Kidney (tissue), 14 donors: ENCODE results near the gene PAX5. TPM values are rescaled to one million over a fixed set of nuclear protein-coding genes. Genes with fewer than 3 reads are reported as not detected.
A peak's percentile ranks its signal among the peaks of the same experiment; 100 is the strongest.

Experiments used
- DNase-seq, 5 donors: peaks; one replicate each; pipeline ENCODE4 v3.0.0-alpha.2; 2013 to 2020
- FAIRE-seq: peaks from 2 replicates; lab custom pipeline; 2012; peaks lifted over from hg19 to GRCh38; lab: Jason Lieb, UNC
- H3K27ac ChIP-seq, 2 donors: one replicate each; pipeline ENCODE4 v1.7.0; 2013; ENCODE audit warnings: low read depth in 2 of 2, low read length in 2 of 2, inconsistent platforms in 1 of 2
- H3K27me3 ChIP-seq: one replicate; pipeline ENCODE4 v1.7.1; 2013; ENCODE audit warnings: low read length, inconsistent platforms; ENCODE audit not compliant: control insufficient read depth, insufficient read depth
- H3K36me3 ChIP-seq, 3 donors: one replicate each; pipeline versions ENCODE4 v1.7.0 to v1.7.1; 2013; ENCODE audit warnings: low read length in 3 of 3, control low read depth in 1 of 3, inconsistent platforms in 1 of 3; ENCODE audit not compliant: insufficient read depth in 3 of 3, control insufficient read depth in 2 of 3
- H3K4me1 ChIP-seq, 3 donors: one replicate each; pipeline versions ENCODE4 v1.7.0 to v1.7.1; 2013; ENCODE audit warnings: low read length in 3 of 3, inconsistent platforms in 1 of 3, low read depth in 1 of 3; ENCODE audit not compliant: control insufficient read depth in 2 of 3, insufficient read depth in 2 of 3
- H3K4me3 ChIP-seq, 3 donors: one replicate each; pipeline versions ENCODE4 v1.7.0 to v1.8.1; 2013; ENCODE audit warnings: low read length in 3 of 3, control low read depth in 1 of 3, inconsistent platforms in 1 of 3
- H3K9ac ChIP-seq, 3 donors: one replicate each; pipeline versions ENCODE4 v1.7.0 to v1.7.1; 2013; ENCODE audit warnings: low read length in 3 of 3, control low read depth in 1 of 3, inconsistent platforms in 1 of 3
- H3K9me3 ChIP-seq, 3 donors: one replicate each; pipeline versions ENCODE4 v1.7.0 to v1.7.1; 2013; ENCODE audit warnings: low read length in 3 of 3, control low read depth in 1 of 3, inconsistent platforms in 1 of 3; ENCODE audit not compliant: control insufficient read depth in 2 of 3, insufficient read depth in 1 of 3
- CTCF ChIP-seq: IDR thresholded peaks from 3 replicates; pipeline ENCODE4 v1.5.1; 2012; ENCODE audit warnings: mild to moderate bottlenecking, moderate library complexity, borderline replicate concordance; ENCODE audit not compliant: insufficient read depth; ENCODE audit errors: extremely low read depth
- intact Hi-C: fragments of 100-400 bp; cut with DNase I; formaldehyde crosslinking; loops from one replicate; pipeline ENCODE4 v1.11.1; 2022
- polyA plus RNA-seq: library from polyadenylated mRNA; stranded (reverse); fragments of 350-450 nt; fragmentation: Illumina TruSeq; extraction: RNeasy Lipid Tissue Mini Kit (QIAGEN cat#74804); gene quantifications from one replicate; pipeline ENCODE4 v1.2.3, GENCODE V29; 2014; ENCODE audit warnings: low read depth, low replicate concordance; ENCODE audit not compliant: insufficient read depth
- total RNA-seq: library from RNA; stranded (reverse); fragmentation: NEBNext Ultra II Directional; extraction: Animal tissue kit (Norgen Biotek cat#: 25700); gene quantifications from one replicate; pipeline ENCODE4 v1.2.1, GENCODE V29; 2021
- donor health status: control.
- donor health status: control.
- donor health status: control.
- donor health status: control.
- donor health status: control.
- donor health status: DM: yes; HTN: yes; CAD: no.
- donor health status: Normal renal cell carcinoma (clear cell type).

PAX5 gene
- total and polyA plus RNA-seq, 2 donors from 2014 or later: 2.7 TPM; not detected in 1

GRCh38 chr9:36820392-36820861 lies 213.6 kb downstream of the PAX5 start:
- Histone ChIP-seq H3K36me3 (no peaks in the 10 kb centered on the region), H3K27me3 (peaks cover 3% of the 10 kb centered on the region), H3K9me3 (no peaks in the 10 kb centered on the region), H3K4me1 (peaks cover 0 to 3% (median 2%) of the 10 kb centered on the region in 3 donors), H3K4me3 (no peak overlapping the region), H3K9ac (no peak overlapping the region), H3K27ac (no peak overlapping the region)
- FAIRE-seq: no peak
- no peak for TF ChIP-seq CTCF
- intact Hi-C loops: no loop called here
- DNase-seq: peak; percentile 51 to 66 (median 57)

GRCh38 chr9:36818965-36819870 lies 214.8 kb downstream of the PAX5 start:
- intact Hi-C loops: no loop called here
- Histone ChIP-seq H3K27ac (no peak overlapping the region), H3K36me3 (no peaks in the 10 kb centered on the region), H3K27me3 (peaks cover 3% of the 10 kb centered on the region), H3K4me1 (peaks cover 0 to 3% (median 2%) of the 10 kb centered on the region in 3 donors), H3K9ac (no peak overlapping the region), H3K9me3 (no peaks in the 10 kb centered on the region), H3K4me3 (peak overlapping the region; percentile 34 to 40 (median 37))
- TF ChIP-seq CTCF: no peak
- FAIRE-seq (no peak), DNase-seq (peak; percentile 75 to 93 (median 89))

- no peaks in the 10 kb centered on the region for H3K36me3 ChIP-seq
- TF ChIP-seq CTCF: no peak
- intact Hi-C loops: no loop called here
- H3K4me1 ChIP-seq: peaks cover 0 to 3% (median 2%) of the 10 kb centered on the region in 3 donors
- peaks cover 3% of the 10 kb centered on the region for H3K27me3 ChIP-seq
- no peaks in the 10 kb centered on the region for H3K9me3 ChIP-seq
- no peak overlapping the region for H3K9ac ChIP-seq
- DNase-seq (peak; percentile 44 to 76 (median 62)), FAIRE-seq (no peak)
- H3K4me3 ChIP-seq: peak overlapping the region; percentile 34 to 40 (median 37)
- H3K27ac ChIP-seq: no peak overlapping the region
These were observed 215.7 kb downstream of the PAX5 start for GRCh38 chr9:36818242-36818938.
